ENCODE results near the gene DUSP16.

The DUSP16 gene

GRCh38 chr12:12501121-12501520, 61.5 kb downstream of the DUSP16 start:
- in situ Hi-C loops (cut with MboI; ENCODE audit: low sequenced_read_pairs) = no loop called here

DNA sequence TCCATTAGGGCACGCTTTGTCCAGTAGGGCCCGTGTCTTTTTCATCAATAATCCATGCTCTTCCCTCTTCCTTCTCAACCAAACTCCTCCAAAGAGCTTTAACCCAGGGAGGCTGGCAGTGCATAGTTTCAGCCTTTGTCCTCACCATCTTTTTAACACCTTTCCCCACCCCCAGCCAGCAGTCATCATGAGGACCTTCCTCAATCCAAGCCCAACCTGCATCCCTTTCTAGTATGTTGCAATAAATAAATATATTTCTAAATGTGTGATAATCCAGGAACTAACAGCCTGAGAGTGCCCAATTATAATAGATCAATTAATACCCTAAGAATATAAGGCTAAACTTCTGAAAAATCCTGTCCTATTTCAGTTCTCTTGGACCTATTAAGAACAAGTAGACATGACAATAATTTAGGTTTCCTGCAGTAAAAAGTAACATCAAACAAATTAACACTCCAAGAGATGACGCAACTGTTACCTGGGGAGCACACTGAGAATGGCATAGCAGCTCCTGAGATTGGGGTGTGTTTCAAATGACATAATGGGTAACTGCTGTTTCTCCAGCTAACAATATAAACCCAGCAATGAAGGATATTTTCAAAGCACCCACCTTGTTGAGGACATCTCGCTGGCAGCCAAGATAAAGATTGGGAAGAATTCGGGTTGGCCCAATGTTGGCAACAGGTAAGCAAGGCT, 62.6 kb downstream of the DUSP16 start:
- in situ Hi-C loops (cut with MboI; ENCODE audit: low sequenced_read_pairs) = no loop called here

DNA sequence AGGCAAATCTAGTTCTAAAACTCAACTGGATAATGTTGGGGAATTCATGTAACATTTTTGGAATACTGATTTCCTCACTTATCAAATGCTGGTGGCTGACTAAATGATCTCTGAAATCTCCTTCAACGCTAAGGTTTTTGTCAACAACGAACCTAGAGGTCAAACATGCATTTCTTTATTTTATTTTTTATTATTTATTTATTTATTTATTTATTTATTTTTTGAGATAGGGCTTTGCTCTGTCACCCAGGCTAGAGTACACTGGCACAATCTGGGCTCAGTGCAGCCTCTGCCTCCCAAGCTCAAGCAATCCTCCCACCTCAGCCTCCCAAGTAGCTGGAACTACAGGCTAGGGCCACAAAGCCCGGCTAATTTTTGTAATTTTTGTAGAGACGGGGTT, 64.5 kb downstream of the DUSP16 start:
- in situ Hi-C loops (cut with MboI; ENCODE audit: low sequenced_read_pairs) = no loop called here

DNA sequence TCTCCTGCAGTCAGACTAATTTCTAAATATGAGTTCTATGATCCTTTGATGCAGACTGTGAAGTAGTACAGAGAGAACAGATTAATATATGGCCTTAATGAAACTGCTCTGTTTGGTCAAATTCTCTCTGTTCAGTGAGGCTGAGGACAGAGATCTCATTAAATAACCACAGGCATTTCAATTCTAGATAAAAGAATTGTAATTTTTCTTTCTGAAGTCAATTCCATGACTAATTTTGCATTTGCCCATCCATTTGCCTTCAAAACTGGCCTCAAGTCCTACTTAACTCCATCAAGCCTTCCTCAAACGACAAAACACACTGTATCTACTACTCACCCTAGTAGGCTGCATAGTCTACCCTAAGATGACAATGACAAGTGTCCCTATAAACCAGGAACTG, 67.1 kb downstream of the DUSP16 start:
- in situ Hi-C loops (cut with MboI; ENCODE audit: low sequenced_read_pairs) = no loop called here

- in situ Hi-C loops (cut with MboI; ENCODE audit: low sequenced_read_pairs) = no loop called here
Observed at GRCh38 chr12:12492547-12492946, 70.1 kb downstream of the DUSP16 start.

DNA sequence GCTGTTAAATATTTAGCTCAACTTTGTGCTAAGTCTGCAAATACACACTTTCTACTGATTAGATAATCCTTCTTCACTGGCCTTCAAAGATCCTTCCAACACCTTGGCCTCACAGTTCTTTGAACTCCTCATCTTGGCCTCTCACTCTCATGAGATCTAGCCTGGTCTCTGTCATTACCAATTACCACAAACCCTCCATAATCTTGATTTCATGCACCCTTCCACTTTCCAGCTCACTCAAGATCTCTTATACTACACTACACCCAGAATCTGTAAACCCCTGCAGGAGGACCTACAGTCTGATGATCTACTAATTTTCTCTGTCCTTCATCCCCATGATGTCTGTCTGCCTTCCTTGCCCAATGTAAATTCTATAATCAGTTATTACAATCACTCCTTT, 71.1 kb downstream of the DUSP16 start:
- in situ Hi-C loops (cut with MboI; ENCODE audit: low sequenced_read_pairs) = no loop called here

DNA sequence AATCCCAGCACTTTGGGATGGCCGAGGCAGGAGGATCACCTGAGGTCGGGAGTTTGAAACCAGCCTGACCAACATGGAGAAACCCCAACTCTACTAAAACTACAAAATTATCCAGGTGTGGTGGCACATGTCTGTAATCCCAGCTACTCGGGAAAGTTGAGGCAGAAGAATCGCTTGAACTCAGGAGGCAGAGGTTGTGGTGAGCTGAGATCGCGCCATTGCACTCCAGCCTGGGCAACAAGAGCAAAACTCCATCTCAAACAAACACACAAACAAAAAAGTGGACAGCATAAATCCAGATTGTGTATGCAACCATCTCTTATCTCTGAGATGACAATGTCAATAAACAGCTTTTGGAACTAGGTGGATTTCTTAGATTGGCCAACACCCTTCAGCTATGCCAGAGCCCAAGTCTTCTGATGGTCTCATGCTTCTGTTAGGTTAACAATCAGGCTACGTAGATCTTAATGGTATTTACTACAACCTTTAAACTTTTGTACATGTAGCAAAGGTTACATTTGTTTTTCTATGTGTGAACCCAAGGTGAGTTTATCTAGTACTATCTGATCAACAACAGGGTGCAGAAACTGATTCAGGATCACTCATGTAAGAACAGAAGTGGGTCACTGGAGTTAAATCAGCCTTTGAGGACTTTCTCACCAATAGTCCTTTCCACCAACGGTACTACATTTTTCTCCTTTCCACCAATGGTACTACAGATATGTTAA, 73.7 kb downstream of the DUSP16 start:
- in situ Hi-C loops (cut with MboI; ENCODE audit: low sequenced_read_pairs) = no loop called here

GRCh38 chr12:12488296-12488695, 74.4 kb downstream of the DUSP16 start:
- in situ Hi-C loops (cut with MboI; ENCODE audit: low sequenced_read_pairs) = no loop called here

DNA sequence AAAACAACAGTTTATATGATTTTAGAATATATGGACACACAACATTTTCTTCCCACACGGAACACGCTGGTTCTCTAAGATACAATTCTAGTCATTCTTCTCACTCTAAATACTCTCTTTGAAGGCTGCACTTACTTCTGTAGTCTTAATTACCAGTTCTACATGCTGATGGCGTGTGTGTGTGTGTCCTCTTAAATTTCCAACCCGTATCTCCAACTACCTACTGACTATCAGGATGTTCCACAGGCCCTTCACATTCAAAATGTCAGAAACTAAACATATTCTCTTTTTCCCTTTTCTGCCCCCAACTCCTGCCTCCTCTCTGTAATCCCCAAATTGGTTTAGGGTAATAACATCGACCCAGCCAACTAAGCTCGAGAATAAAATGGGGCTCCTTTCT, 75.2 kb downstream of the DUSP16 start:
- in situ Hi-C loops (cut with MboI; ENCODE audit: low sequenced_read_pairs) = no loop called here

GRCh38 chr12:12486661-12487240, 75.9 kb downstream of the DUSP16 start:
- in situ Hi-C loops (cut with MboI; ENCODE audit: low sequenced_read_pairs) = no loop called here

DNA sequence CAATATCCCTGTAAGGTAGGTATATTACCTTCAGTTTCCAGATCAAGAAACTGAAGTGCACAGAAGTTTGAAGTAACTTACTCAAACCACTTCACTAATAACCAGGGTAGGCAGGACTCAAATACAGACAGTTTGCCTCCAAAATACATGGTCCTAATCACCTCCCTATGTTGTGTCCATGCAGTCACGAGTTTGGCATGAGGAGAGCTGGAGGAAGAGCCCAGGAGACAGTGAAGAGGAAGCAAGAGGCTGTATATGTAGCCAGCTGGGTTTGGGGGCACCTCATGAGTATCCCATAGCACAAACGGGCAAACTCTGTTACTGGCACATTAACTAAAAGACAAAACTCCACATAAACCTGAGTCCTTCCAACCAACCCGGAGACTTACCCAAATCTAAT, 79.2 kb downstream of the DUSP16 start:
- in situ Hi-C loops (cut with MboI; ENCODE audit: low sequenced_read_pairs) = no loop called here

- in situ Hi-C loops (cut with MboI; ENCODE audit: low sequenced_read_pairs) = no loop called here
Observed at GRCh38 chr12:12482959-12483358, 79.7 kb downstream of the DUSP16 start.

DNA sequence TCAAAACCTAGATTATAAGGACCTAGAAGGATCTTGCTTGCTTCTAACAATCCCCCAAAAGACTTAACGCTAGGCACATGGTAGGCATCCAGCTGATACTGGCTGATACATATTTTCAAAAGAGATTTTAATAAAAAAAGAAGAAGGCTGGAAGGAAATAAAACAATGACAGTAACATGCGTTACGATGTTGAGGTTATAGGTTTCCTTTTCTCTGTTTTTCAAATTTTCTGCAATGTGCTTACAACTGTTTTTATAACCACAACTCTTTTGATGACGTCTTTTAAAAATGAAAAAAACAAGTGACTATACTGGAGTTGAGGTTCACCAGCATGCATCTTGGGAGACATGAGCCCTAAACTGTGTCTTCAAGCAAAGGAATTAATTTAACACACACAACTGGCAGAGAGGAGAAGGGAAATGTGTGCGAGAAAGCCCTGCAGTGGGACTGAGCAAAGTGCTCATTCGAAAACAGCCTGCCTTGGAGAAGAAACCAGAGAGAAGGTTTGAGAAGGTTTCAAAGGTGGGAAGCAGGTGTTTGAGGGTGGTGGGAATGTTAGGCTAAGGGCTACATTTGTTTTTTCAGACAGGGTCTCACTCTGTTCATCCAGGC, 80.4 kb downstream of the DUSP16 start:
- in situ Hi-C loops (cut with MboI; ENCODE audit: low sequenced_read_pairs) = no loop called here

DNA sequence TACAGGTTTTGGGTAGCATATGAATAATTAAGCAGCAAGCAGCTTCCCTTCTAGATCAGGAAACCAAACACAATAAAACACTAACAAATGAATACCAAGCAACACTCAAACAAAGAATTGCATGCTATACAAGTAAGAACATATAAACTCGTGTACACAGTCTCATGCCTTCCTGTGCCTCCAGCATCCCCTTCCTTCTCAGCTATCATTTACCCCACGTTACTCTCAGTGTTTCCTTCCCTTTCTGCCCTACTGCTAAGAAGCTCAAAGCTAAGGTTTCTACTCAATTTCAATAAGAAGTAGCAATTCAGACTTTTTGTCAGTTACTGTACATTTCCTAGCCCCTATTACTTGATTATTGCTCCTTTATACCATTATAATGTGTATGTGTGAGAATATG, 81.0 kb downstream of the DUSP16 start:
- in situ Hi-C loops (cut with MboI; ENCODE audit: low sequenced_read_pairs) = no loop called here

DNA sequence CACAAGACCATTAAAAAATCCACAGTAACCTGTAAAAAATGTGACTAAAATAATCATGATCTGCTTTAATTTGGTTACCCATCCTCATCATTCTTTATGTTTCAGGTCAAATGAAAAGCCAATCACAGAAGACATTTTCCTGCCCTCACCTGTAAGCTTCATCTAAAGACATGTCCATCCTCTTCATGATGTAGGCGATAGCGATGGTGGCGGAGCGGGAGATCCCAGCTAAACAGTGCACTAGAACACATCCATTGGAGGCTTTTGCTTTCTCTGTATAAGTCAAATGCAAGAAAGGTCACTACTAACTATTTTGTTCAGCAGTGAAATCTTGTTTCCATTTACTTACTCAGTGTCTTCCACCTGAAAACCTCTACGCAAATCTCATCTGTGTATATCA, 82.6 kb downstream of the DUSP16 start:
- in situ Hi-C loops (cut with MboI; ENCODE audit: low sequenced_read_pairs) = no loop called here

- in situ Hi-C loops (cut with MboI; ENCODE audit: low sequenced_read_pairs) = no loop called here
Observed at GRCh38 chr12:12477532-12477890, 85.2 kb downstream of the DUSP16 start.

DNA sequence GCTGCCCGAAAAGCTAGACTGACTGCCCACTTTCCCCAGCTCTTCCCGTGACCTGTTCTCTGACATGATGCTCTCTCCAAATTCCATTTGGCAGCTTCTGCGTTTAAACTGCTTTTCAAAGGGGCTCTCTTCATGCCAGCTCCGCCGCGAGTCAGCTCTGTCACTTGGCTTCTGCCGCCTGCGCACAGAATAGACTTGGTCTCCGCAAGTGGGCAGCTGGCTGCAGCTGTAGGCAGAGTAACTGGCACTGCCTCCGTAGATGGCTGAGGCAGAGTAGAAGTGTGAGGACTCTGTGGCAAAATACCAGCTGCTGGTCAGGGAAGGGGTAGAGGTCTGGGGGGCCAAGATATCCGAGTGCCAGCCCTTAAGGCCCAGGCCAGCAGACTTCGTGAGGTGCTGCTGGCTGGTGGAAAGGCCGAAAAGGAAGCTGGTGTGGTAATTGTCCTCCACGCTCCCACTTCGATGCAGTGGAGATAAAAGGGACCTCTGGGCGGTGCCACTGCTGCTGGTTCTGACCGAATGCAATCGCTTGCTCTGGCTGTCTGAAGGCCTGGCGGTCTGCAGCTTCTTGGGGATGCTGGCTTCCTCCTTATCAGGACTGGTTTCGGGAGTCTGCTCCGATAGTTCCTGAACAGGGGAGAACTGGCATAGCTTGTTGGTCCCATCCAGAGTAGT, 85.7 kb downstream of the DUSP16 start:
- in situ Hi-C loops (cut with MboI; ENCODE audit: low sequenced_read_pairs) = no loop called here

- in situ Hi-C loops (cut with MboI; ENCODE audit: low sequenced_read_pairs) = no loop called here
Observed at GRCh38 chr12:12474931-12475795, 87.5 kb downstream of the DUSP16 start.

GRCh38 chr12:12474471-12474928, 88.2 kb downstream of the DUSP16 start:
- in situ Hi-C loops (cut with MboI; ENCODE audit: low sequenced_read_pairs) = no loop called here

GRCh38 chr12:12473223-12473622, 89.4 kb downstream of the DUSP16 start:
- in situ Hi-C loops (cut with MboI; ENCODE audit: low sequenced_read_pairs) = no loop called here

All from HL-60/S4 treated with retinoic acid at 250 ng/mL for 4 days and 3 days (cell line).